GM03348 (cell line): Measurements from ENCODE around the gene FUT8.

ENCODE experiments used
- DNase-seq: peaks from one replicate; pipeline ENCODE4 v3.0.0; 2012; ENCODE audit warnings: low spot score

Gene FUT8

GRCh38 chr14:65412032-65412846 lies at the start of gene FUT8:
TSS of gene FUT8 (plus strand) at chr14:65412730. CDS start at chr14:65561564, 148,834 bp downstream.
- peak; percentile 96 for DNase-seq

GRCh38 chr14:65366802-65367565 lies 45.5 kb upstream of the FUT8 start:
- no peak for DNase-seq

GRCh38 chr14:65369560-65369959 lies 43.0 kb upstream of the FUT8 start:
- DNase-seq, result no peak

GRCh38 chr14:65370801-65371248 lies 41.7 kb upstream of the FUT8 start:
- no peak for DNase-seq

- no peak for DNase-seq
Observed at GRCh38 chr14:65371784-65372183, 40.7 kb upstream of the FUT8 start.

GRCh38 chr14:65373016-65373670 lies 39.4 kb upstream of the FUT8 start:
- no peak for DNase-seq

GRCh38 chr14:65373671-65374039 lies 38.9 kb upstream of the FUT8 start:
- DNase-seq, result no peak

GRCh38 chr14:65377576-65377975 lies 35.0 kb upstream of the FUT8 start:
- DNase-seq, result peak; percentile 64

GRCh38 chr14:65382586-65382985 lies 29.9 kb upstream of the FUT8 start:
- DNase-seq, result no peak

- no peak for DNase-seq
Observed at GRCh38 chr14:65387171-65387570, 25.4 kb upstream of the FUT8 start.

- DNase-seq, result no peak
Observed at GRCh38 chr14:65387628-65388027, 24.9 kb upstream of the FUT8 start.

GRCh38 chr14:65392296-65392695 lies 20.2 kb upstream of the FUT8 start:
- no peak for DNase-seq

- no peak for DNase-seq
Observed at GRCh38 chr14:65396082-65396910, 16.2 kb upstream of the FUT8 start.

- peak; percentile 71 for DNase-seq
Observed at GRCh38 chr14:65403231-65403630, 9.3 kb upstream of the FUT8 start.

- no peak for DNase-seq
Observed at GRCh38 chr14:65408113-65408512, 4.4 kb upstream of the FUT8 start.

- no peak for DNase-seq
Observed at GRCh38 chr14:65410640-65411039, 1.9 kb upstream of the FUT8 start.

- peak; percentile 96 for DNase-seq
Observed at GRCh38 chr14:65411656-65412031, 886 bp upstream of the FUT8 start.

- DNase-seq, result peak; percentile 26
Observed at GRCh38 chr14:65412856-65413738, 567 bp downstream of the FUT8 start.

GRCh38 chr14:65413739-65414045 lies 1.2 kb downstream of the FUT8 start:
- no peak for DNase-seq

GRCh38 chr14:65414961-65415589 lies 2.5 kb downstream of the FUT8 start:
- DNase-seq, result peak; percentile 45

GRCh38 chr14:65415613-65416012 lies 3.1 kb downstream of the FUT8 start:
- DNase-seq, result no peak
